HG02610 (cell line): Measurements from ENCODE around the gene TRIP12.
A peak's percentile ranks its signal among the peaks of the same experiment; 100 is the strongest.
"Not testable (repeated sequence)": the region's sequence is repeated elsewhere in the genome, so short reads cannot be mapped to it uniquely, and the experiment has no call there.

Source experiments
- ATAC-seq: cut with Tn5 transposase; IDR thresholded peaks from one replicate; pipeline ENCODE4 v1.9.1; 2021; ENCODE audit warnings: mild to moderate bottlenecking, moderate library complexity; ENCODE audit not compliant: unreplicated experiment

TRIP12 gene

DNA sequence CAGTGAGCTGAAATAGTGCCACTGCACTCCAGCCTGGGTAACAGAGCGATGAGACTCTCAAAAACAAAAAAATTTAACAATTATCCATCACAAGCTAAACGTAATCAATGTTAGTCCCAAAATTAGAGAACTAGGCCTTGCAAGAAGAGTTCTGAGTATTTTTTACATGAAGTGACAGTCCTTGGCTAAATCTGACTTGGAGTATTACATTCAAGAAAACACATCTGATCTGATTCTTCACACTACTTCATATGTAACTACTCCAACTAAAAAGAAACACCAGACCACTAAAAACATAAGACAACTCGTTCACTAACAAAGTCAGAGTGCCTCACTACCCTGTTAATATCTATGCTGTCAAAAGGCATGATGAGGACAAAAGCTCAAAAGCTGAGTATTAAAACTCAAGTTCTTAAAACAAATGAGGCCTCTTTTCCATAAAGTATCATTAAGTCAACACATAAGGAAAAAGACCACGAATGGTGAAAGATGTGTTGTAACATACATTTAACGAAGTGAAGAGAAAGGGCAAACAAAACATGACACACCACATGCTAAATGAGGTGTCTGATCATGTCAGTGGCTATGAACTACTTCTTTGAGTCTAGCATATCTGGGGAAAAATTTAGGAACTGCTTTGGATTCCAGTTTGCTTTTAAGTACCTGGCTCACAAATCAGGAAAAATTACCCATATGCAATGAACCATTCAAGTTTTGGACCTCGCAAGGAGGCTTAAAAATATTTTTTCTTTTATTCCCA lies 42.4 kb downstream of the TRIP12 start:
- ATAC-seq: no peak

DNA sequence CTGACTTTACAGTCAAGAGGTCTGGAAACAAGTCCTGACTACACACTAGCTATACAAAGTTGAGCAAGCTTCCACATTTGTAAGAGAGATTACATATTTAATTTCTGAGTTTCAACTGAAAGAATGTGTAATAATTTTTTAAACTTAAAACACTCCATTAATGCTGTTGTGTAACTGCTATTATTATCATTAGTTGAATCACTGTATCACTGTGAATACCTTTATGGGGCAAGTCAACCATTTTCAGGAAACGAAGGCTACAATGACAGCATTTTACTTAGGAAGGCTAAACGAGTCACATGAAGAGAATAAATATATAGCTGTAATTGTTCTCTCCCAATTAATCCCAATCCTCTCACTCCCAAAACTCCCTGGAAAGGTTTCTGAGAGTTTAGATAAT lies 46.3 kb downstream of the TRIP12 start:
- no peak for ATAC-seq

DNA sequence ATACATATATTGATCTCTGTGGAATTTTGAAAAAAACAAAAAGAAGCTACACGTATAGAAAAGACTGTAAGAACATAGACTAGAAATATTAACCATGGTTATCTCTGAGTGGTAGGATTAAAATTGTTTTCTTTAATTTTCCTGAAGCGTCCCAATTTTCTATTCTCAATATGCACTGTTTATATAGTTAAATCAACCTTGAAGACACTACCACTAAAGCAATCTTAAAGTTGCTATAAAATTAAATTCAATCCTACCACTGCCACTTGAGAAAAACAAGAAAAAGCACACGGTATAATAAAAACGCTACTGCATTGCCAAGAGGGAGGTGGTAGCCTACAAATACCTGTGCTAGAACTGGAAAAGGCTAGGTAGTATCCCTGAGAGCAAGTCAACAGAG lies 47.2 kb downstream of the TRIP12 start:
- ATAC-seq: no peak

DNA sequence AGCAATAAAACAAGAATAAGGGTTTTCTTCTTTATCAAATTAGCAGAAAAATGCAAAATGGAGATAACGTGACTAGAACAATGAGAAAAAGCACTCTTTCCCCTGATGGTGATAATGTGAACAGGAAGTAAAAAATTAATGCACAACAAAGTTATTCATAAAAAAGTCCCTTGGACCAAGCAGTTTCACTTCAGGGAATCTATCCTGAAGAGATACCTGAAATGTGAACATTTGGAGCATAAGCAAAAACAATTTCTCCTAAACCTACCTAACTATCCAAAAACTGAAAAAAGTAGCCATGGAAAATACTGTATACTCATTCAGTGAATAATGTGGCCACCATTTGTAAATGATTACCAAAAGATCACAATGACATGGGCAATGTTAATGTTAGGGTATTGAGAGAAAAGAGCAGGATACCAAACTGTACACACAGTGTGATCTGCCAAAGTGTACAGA lies 48.7 kb downstream of the TRIP12 start:
- ATAC-seq: peak; percentile 74

DNA sequence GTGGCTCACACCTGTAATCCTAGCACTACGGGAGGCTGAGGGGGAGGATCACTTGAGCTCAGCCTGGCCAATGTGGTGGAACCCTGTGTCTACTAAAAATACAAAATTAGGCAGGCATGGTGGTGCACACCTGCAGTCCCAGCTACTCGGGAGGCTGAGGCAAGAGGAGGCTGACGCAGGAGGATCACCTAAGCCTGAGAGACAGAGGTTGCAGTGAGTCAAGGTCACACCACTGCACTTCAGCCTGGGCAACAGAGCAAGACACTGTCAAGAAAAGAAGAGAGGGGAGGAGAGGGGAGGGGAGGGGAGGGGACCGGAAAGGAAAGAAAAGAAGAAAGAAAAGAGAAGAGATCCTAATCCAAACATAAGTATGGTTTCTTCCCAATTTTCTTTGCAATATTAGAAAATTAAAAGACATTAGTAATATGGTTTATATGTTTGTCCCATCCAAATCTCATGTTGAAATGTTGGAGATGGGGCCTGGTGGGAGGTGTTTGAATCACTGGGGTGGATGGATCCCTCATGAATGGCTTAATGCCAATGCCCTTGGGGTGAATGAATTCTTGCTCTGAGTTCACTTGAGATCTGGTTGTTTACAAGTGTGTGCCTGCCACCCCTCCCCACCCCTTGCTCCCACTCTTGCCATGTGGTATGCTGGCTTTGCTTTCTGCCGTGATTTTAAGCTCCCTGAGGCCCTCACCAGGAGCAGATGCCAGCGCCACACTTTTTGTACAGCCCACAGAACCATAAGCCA lies 50.7 kb downstream of the TRIP12 start:
- ATAC-seq: no peak

DNA sequence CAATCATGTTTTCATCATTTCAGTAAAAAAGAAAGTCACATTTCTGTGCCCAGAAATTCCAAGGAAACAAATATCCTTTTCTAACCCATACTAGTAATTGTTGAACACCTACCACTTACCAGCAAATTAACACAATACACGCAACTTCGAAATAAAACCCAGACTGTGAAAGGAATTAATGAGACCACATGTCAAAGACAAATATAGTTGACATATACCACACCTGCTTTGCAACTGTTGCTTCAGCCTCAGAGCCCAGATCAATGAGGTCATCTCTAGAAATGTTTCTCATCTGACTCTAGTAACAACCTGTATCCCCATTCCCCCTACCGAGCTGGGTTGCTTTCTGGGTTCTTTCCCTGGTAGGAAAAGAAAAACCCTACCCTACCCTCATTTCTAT lies 52.6 kb downstream of the TRIP12 start:
- ATAC-seq: peak; percentile 54

DNA sequence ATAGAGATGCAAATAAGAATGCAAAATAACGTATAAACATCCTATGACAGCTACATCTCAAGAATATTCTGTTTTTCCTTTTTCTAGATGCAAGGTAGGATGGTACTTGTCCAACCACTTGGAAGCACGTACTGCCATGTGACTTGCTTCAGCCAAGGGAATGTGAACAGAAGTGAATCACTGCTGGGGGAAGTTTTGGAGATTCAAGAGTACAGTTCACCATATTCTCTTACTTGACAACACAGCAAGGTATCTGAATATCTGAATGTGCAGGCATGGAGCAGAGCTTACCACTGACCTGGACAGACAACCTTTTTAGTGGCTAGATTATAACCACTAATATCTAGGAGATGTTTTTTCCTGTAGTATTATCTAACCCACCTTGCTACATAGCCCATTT lies 53.0 kb downstream of the TRIP12 start:
- no peak for ATAC-seq

DNA sequence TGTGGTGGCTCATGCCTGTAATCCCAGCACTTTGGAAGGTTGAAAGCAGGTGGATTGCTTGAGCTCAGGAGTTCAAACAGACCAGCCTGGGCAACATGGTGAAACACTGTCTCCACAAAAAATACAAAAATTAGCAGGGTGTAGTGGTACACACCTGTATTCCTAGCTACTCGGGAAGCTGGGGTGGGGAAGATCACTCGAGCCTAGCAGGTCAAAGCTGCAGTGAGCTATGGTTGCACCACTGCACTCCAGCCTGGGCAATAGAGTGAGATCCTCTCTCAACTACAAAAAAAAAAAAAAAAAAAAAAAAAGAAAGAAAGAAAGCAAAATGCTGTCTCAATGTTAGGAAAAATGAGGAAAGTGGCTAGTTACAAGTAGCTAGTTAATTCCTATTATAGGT lies 56.8 kb downstream of the TRIP12 start:
- ATAC-seq: no peak

DNA sequence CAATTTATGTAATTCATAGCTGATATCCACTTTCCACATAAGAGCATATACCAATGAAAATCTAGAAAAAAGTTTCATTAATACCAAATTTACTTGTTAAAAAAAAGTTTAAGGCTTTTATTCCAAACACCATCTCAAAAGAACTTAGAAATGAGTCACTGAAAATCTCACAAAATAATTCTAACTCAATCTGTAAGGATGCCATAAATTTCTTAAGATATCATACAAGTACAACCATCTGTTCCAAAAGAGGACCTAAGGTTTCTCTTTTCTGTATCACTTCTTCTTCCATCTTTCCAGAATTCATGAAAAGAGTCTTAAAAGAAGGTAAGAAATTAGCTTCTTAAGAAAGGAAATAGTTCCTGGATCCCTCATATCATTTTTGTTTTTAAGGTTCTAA lies 60.4 kb downstream of the TRIP12 start:
- no peak for ATAC-seq

DNA sequence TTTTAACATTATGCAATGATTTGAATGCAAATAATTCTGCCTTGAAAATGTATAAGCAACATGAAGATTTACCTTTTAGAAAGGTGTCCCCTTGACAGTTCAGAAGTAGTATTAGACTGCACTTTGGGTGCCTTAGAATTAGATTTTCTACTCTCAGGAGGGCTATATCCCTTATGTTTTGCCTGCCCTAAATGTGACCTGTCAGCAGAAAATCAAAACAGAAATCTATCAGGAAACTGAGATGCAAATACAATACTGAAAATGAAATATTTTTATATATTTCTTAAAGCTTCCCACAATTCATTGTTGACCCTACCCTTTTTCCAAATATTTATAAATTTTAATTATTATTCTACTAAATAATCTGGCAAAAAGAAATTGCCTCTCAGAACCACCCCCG lies 61.5 kb downstream of the TRIP12 start:
- ATAC-seq: no peak

DNA sequence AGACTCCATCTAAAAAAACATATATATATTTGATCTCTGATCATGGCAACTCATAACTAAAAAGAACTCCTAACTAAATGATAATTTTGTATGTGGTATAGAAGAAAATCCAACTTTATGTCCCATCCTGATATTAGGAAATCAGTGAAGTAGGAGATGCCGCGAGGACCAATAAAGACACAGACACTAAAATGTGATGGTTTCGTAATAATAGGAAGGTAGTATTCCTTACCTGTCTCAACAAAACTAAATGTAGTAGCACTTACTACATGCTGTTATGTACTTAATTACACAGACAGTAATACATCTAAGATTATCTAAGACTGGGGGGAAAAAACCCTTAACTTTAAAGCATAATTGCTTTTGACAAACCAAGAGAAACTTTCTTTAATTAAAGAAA lies 63.5 kb downstream of the TRIP12 start:
- ATAC-seq: no peak

DNA sequence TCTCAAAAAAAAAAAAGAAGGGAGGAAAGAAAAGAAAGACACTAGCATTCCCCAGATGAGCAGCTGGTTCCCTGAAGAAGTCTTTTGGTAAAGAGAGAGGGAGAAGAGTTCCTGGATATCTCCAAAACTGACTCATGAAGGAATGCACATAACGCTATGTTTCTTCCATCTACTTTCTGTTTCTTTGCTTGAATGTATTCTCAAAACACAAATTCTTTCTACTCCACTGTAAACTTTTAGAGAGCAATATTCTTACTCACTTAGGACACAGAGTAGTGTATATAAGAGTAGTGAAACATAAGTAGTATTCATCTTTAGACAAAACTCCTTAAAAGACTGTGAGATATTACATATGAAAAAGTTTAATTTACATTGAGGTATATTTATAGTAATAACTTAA lies 64.2 kb downstream of the TRIP12 start:
- ATAC-seq: no peak

DNA sequence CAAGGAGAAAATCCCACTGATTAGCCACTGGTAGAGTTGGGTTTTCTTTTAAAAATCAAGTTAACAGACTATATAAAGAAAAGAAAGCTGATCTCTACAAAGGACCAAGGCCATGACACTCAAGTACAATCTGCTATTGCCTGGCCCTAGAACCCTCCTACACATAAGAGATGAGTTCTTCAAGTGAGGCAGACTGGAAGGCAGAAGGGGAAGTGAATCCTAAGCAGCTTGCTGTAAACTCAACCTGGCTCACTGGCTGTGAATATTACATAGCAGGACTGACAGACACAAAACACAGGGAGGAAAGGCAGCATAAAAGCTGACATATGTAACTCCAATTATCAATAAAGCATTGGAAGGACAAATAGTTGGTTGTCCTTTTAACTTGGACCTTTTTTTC lies 65.4 kb downstream of the TRIP12 start:
- ATAC-seq: peak; percentile 94

DNA sequence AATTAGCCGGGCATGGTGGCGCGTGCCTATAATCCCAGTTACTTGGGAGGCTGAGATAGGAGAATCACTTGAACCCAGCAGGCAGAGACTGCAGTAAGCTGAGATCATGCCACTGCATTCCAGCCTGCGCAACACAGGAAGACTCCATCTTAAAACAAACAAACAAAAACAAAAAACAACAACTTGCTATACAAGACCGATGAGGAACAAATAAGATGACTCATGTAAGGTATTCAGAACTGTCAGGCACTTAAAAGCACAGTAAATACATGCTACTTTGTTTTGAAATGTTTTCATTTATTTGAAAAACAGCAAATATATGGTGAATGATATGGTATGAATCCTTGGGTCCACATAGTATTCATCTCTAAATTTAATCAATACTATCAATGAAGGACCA lies 66.7 kb downstream of the TRIP12 start:
- no peak for ATAC-seq

DNA sequence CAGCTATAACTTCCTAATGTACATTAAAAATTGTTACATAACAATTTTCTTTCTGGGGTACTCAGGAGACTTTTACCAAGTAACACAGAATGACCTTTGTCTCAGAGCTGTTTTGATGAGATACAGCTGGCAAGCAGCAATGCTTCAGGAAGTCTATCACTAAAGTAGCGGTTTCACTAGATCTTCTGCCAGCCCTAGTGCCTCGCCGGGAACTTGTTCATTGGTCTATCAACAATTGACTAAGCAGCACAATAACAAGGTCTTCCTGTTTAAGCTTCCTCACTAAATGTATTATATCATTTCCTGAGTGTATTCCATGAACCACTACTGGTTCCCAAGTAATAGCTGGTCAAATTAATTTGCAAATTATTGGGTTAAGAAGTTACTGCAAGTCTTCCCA lies 69.2 kb downstream of the TRIP12 start:
- no peak for ATAC-seq

DNA sequence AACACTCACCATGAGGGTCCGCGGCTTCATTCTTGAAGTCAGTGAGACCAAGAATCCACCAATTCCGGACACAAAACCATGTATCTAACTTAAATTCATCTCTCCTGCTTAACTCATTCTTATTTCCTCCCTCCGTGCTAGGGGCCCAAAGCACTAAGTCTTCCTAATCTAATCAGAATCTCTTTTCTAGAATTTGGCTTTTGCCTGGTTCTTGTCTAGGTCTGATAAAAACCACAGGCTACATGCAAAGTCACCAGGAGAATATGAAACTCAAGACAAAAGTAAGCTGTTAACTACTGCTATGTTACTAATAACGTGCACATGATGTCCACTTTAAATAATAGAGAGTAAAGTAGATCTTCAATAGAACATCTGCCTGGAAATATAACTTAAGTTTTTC lies 69.9 kb downstream of the TRIP12 start:
- ATAC-seq: no peak

DNA sequence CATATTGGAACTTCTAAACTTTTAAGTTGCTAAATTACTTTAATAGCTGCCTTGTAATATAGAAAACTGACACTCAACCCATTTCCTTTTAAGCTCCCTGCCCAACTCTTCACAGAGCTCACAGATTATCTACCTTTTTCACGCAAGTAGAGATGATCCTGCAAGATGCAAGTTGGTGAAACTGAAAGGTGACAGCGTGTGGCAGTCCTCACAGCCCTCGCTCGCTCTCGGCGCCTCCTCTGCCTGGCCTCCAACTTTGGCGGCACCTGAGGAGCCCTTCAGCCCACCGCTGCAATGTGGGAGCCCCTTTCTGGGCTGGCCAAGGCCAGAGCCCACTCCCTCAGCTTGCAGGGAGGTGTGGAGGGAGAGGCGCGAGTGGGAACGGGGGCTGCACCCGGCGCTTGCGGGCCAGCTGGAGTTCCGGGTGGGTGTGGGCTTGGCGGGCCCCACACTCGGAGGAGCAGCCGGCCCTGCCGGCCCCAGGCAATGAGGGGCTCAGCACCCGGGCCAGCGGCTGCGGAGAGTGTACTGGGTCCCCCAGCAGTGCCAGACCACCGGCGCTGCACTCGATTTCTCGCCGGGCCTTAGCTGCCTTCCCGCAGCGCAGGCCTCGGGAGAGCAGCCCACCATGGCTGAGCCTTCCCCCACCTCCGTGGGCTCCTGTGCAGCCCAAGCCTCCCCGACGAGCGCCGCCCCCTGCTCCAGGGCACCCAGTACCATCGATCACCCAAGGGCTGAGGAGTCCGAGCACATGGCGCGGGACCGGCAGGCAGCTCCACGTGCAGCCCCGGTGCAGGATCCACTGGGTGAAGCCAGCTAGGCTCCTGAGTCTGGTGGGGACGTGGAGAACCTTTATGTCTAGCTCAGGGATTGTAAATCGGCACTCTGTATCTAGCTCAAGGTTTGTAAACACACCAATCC lies 71.2 kb downstream of the TRIP12 start:
- not testable (repeated sequence) for ATAC-seq

DNA sequence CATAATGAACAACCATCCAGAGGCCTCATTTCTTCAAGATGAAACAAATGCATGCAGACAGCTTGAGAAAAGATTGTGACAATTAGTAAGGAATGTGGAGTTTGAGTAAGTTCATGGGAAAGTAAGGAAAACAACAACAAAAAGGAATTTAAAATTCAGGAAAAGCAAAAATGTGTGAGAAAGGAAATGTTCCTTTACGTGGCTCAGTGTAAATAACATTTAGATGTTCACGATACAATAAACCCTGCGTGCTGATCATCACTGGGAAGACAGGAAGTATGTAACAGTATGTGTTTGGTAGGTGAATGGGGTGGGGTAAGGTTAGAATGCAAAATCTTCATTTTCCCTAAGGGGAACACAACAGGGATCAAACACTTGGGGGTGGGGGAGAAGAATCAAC lies 72.7 kb downstream of the TRIP12 start:
- no peak for ATAC-seq

DNA sequence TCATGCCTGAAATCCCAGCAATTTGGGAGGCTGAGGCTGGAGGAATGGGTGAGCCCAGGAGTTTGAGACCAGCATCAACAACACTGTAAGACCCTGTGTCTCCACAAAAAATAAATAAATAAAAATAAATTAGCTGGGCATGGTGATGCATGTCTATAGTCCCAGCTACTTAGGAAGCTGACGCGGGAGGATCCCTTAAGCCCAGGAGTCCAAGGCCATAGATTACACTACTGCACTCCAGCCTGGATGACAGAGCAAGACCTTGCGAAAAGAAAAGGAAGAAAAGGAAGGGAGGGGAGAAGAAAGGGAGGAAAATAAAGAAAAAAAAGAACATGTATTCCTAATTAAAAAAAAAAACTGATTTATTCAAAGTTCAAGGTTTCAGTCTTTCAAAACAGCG lies 78.2 kb downstream of the TRIP12 start:
- no peak for ATAC-seq

DNA sequence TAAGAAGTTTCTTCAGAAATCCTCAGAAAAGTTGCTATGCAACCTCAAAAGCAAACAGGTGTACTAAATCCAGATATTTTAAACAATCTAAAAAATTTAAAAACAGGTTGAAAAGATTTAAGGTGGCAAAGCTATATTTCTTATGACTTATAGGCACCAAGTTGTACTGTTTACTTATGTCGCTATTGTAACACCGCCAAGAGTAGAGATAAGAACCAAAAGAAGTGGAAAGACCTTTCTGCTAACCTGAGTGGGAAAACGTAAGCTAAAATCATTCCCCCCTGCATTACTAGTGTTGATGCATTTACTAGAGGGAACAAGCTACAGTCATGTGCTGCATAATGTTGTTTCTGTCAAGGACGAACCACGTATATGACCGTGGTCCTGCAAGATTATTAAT lies 83.1 kb downstream of the TRIP12 start:
- no peak for ATAC-seq

DNA sequence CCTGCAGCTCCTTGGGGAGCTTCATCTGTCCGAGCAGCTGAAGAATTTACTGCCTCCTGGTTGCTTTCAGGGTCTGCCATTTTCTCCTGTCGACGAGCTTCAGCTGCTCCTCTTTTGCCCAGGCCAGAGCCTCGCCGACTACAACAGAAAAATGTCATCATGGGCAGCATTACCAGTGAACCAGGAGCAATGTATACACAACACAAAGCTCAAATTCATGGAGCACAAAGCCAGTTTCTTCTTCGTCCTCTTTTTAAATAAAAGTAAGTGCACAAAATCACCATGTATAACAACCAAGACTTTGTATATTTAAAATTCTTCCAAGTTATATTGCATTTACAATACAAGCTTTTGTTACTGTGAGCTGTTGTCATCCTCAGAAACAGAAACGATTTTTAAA lies 85.0 kb downstream of the TRIP12 start:
- ATAC-seq: no peak
